ENCODE data around the gene ABCC1. TPM values are rescaled to one million over a fixed set of nuclear protein-coding genes. Genes with fewer than 3 reads are reported as not detected.

ABCC1 gene
- total RNA-seq, 1 experiment from 2014 or later: 139 TPM

DNA sequence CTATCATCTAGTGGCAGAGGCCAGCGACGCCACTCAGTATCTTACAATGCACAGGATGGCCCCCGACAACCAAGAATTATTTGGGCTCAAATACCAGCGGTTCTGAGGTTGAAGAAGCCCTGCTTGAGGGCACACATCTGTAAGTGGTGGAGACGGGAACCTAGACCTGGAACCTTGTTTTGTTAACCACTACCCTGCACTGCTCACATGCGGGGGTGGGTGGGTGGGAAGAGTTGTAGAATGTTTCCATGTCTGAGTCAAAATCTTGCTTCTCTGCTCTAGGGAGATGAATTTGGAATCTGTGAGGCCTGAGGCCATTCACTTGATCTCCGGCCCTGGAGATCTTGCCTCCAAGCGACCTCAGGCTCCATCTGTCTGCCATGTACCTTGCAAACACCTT, 44.1 kb downstream of the ABCC1 start:
- ChIA-PET POLR2A (ENCODE audit: unreplicated experiment) (no interaction called here), CTCF (no interaction called here)
- Histone ChIP-seq H3K4me2 (no peak overlapping the region), H2AFZ (no peak overlapping the region), H3K4me3 (no peak overlapping the region), H4K20me1 (ENCODE audit: insufficient read depth) (peaks cover 5% of the 10 kb centered on the region; the same call in 1 of the 2 replicates), H3K9me2 (ENCODE audit: insufficient read depth) (no peaks in the 10 kb centered on the region), H3K36me3 (ENCODE audit: low read depth) (peaks cover 11% of the 10 kb centered on the region; the same call in 1 of the 2 replicates), H3K79me2 (ENCODE audit: low read depth) (peaks cover 92% of the 10 kb centered on the region), H3F3A (ENCODE audit: insufficient read depth, low read depth) (peaks cover 39% of the 10 kb centered on the region; the same call in 1 of the 2 replicates), H3K9me3 (ENCODE audit: insufficient read depth, low read depth) (no peaks in the 10 kb centered on the region), H3K27me3 (ENCODE audit: insufficient read depth, low read depth) (no peaks in the 10 kb centered on the region), H3K27ac (no peak overlapping the region), H3K4me1 (replicated peaks; ENCODE audit: insufficient read depth) (peaks cover 44% of the 10 kb centered on the region)
- intact Hi-C loops (cut with micrococcal nuclease; ENCODE audit: unreplicated experiment): no loop called here
- no TSS peak for BruUV-seq (replicated peaks)
- no peak for TF ChIP-seq EZH2 (IDR thresholded peaks at IDR 0.05; ENCODE audit: low read depth)
- TF ChIP-seq, protein P1, sequence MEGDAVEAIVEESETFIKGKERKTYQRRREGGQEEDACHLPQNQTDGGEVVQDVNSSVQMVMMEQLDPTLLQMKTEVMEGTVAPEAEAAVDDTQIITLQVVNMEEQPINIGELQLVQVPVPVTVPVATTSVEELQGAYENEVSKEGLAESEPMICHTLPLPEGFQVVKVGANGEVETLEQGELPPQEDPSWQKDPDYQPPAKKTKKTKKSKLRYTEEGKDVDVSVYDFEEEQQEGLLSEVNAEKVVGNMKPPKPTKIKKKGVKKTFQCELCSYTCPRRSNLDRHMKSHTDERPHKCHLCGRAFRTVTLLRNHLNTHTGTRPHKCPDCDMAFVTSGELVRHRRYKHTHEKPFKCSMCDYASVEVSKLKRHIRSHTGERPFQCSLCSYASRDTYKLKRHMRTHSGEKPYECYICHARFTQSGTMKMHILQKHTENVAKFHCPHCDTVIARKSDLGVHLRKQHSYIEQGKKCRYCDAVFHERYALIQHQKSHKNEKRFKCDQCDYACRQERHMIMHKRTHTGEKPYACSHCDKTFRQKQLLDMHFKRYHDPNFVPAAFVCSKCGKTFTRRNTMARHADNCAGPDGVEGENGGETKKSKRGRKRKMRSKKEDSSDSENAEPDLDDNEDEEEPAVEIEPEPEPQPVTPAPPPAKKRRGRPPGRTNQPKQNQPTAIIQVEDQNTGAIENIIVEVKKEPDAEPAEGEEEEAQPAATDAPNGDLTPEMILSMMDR (conservative IDR thresholded peaks at IDR 0.05): no peak
- DNase-seq: no peak

DNA sequence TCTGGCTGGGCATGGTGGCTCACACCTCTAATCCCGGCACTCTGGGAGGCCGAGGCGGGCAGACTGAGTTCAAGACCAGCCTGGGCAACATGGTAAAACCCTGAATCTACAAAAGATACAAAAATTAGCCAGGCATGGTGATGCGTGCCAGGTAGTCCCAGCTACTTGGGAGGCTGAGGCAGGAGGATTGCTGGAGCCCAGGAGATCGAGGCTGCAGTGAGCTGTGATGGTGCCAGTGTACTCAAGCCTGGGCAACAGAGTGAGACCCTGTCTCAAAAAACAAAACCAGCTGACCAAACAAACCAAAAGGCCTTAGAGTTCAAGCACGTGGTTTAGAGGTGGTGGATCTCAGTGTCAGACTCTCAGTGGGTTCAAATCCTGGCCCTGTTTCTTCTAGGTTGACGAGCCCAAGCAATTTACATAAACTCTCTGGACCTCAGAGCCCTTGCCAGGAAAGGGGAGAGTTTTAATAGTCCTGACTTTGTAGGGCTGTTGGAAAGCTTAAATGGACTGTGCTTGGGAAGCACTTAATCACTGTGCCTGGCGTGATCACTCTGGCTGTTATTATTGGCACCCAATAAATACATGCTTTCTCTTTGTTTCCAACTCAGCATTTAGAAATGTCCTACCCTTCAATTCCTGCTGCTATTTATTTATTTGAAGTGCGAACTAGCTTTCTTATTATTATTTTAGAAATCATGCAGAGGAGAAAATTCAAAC, 44.7 kb downstream of the ABCC1 start:
- H3K4me2 ChIP-seq: no peak overlapping the region
- H3K79me2 ChIP-seq (ENCODE audit: low read depth): peaks cover 91% of the 10 kb centered on the region
- DNase-seq: no peak
- no peaks in the 10 kb centered on the region for H4K20me1 ChIP-seq (ENCODE audit: insufficient read depth)
- BruUV-seq (replicated peaks): no TSS peak
- CTCF ChIA-PET: no interaction called here
- H3K4me1 ChIP-seq (replicated peaks; ENCODE audit: insufficient read depth): peaks cover 44% of the 10 kb centered on the region
- H3K9me2 ChIP-seq (ENCODE audit: insufficient read depth): no peaks in the 10 kb centered on the region
- H3F3A ChIP-seq (ENCODE audit: insufficient read depth, low read depth): peaks cover 41% of the 10 kb centered on the region; the same call in 1 of the 2 replicates
- H3K27me3 ChIP-seq (ENCODE audit: insufficient read depth, low read depth): no peaks in the 10 kb centered on the region
- peaks cover 11% of the 10 kb centered on the region; the same call in 1 of the 2 replicates for H3K36me3 ChIP-seq (ENCODE audit: low read depth)
- no peak overlapping the region; the same call in 1 of the 2 replicates for H3K27ac ChIP-seq
- no peaks in the 10 kb centered on the region for H3K9me3 ChIP-seq (ENCODE audit: insufficient read depth, low read depth)
- H2AFZ ChIP-seq: no peak overlapping the region
- POLR2A ChIA-PET (ENCODE audit: unreplicated experiment): no interaction called here
- no peak overlapping the region for H3K4me3 ChIP-seq
- TF ChIP-seq, protein P1 (conservative IDR thresholded peaks at IDR 0.05): no peak
- no peak for TF ChIP-seq EZH2 (IDR thresholded peaks at IDR 0.05; ENCODE audit: low read depth)
- intact Hi-C loops (cut with micrococcal nuclease; ENCODE audit: unreplicated experiment): no loop called here

DNA sequence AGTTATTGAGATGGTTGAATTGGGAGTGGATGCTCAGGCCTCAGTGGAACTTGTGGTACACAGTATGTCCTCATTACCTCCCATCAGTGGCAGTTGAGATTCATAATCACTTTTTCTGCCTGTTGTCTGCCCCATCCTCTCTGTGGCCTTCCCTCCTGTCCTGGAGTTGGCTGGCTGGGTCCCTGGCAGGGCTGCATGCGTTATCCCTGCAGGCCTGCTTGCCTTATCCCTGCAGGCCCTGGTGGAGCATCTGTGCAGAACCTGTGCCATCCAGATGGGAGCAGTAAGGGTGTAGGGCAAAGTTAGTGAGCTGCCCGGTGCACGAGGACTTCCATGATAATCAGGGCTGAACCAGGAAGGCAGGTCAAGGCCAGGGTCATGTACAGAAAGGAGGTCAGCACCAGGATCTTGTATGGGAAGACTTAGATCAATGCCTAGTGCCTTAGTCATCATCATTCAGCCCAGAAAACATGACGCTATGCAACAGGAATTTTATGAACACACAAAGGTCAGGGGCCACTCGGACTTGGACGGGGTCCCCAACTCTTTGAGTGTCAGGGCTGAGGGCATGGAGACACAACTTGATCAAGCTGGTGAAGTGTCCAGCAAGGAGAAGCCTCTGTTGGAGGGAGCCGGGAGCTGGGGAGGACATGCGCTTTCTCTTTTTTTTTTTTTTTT, 47.2 kb downstream of the ABCC1 start:
- peak; percentile 91 for DNase-seq
- H3F3A ChIP-seq (ENCODE audit: insufficient read depth, low read depth): peaks cover 34% of the 10 kb centered on the region
- no peaks in the 10 kb centered on the region for H3K9me3 ChIP-seq (ENCODE audit: insufficient read depth, low read depth)
- peaks cover 44% of the 10 kb centered on the region for H3K4me1 ChIP-seq (replicated peaks; ENCODE audit: insufficient read depth)
- no peak for TF ChIP-seq EZH2 (IDR thresholded peaks at IDR 0.05; ENCODE audit: low read depth)
- TF ChIP-seq, protein P1 (conservative IDR thresholded peaks at IDR 0.05): no peak; the same call in 1 of the 2 replicates
- peak overlapping the region; percentile 43 for H3K27ac ChIP-seq
- BruUV-seq (replicated peaks): no TSS peak
- no peaks in the 10 kb centered on the region for H3K9me2 ChIP-seq (ENCODE audit: insufficient read depth)
- H2AFZ ChIP-seq: no peak overlapping the region
- peaks cover 10% of the 10 kb centered on the region; the same call in 1 of the 2 replicates for H3K36me3 ChIP-seq (ENCODE audit: low read depth)
- no peaks in the 10 kb centered on the region for H4K20me1 ChIP-seq (ENCODE audit: insufficient read depth)
- peaks cover 85% of the 10 kb centered on the region for H3K79me2 ChIP-seq (ENCODE audit: low read depth)
- H3K4me2 ChIP-seq: peak overlapping the region; percentile 29
- intact Hi-C loops (cut with micrococcal nuclease; ENCODE audit: unreplicated experiment): loop anchor here (1.0 to 5.0 kb wide), 7 partner anchors 26 to 229 kb away; no protein-coding TSS in a partner anchor
- no peak overlapping the region for H3K4me3 ChIP-seq
- ChIA-PET POLR2A (ENCODE audit: unreplicated experiment) (interaction anchor here (0.5 to 0.9 kb wide), 3 partner anchors 11 to 49 kb away, joined by 5 to 10 read pairs (median 5); no protein-coding TSS in a partner anchor), CTCF (no interaction called here)
- H3K27me3 ChIP-seq (ENCODE audit: insufficient read depth, low read depth): no peaks in the 10 kb centered on the region
